Osteoblast (primary cell): ENCODE data around the gene SNX19. TPM values are rescaled to one million over a fixed set of nuclear protein-coding genes. Genes with fewer than 3 reads are reported as not detected.
A peak's percentile ranks its signal among the peaks of the same experiment; 100 is the strongest.

Experiments
- DNase-seq: peaks from one replicate; pipeline ENCODE4 v3.0.0; 2011; ENCODE audit warnings: low spot score, mixed read lengths; ENCODE audit not compliant: insufficient read length; ENCODE audit errors: missing footprints
- H2AFZ ChIP-seq: 2 replicates; pipeline ENCODE4 v1.6.0; 2011; ENCODE audit warnings: mild to moderate bottlenecking, low read length
- H3K27ac ChIP-seq: 2 replicates; pipeline ENCODE4 v1.5.1; 2011; ENCODE audit warnings: mild to moderate bottlenecking, low read depth, low read length, moderate library complexity
- H3K27me3 ChIP-seq: 2 replicates; pipeline ENCODE4 v1.6.0; 2012; ENCODE audit warnings: mild to moderate bottlenecking, control low read depth, inconsistent platforms, low read length, moderate library complexity; ENCODE audit not compliant: insufficient read depth
- H3K36me3 ChIP-seq: 2 replicates; pipeline ENCODE4 v1.5.1; 2011; ENCODE audit warnings: mild to moderate bottlenecking, low read length, control low read depth, moderate library complexity; ENCODE audit not compliant: insufficient read depth
- H3K4me1 ChIP-seq: 2 replicates; pipeline ENCODE4 v1.5.1; 2011; ENCODE audit warnings: mild to moderate bottlenecking, low read length, control low read depth, moderate library complexity; ENCODE audit not compliant: insufficient read depth
- H3K4me2 ChIP-seq: 2 replicates; pipeline ENCODE4 v1.6.0; 2011; ENCODE audit warnings: mild to moderate bottlenecking, low read length; ENCODE audit not compliant: insufficient read depth
- H3K4me3 ChIP-seq: fragments of 200-600 bp; sonication (generic); 3 replicates; pipeline ENCODE4 v1.5.1; 2012; ENCODE audit warnings: mild to moderate bottlenecking, low read length, inconsistent platforms; ENCODE audit not compliant: insufficient read depth
- H3K79me2 ChIP-seq: 2 replicates; pipeline ENCODE4 v1.6.0; 2012; ENCODE audit warnings: mild to moderate bottlenecking, low read length, control low read depth, inconsistent platforms; ENCODE audit not compliant: insufficient read depth
- H3K9me3 ChIP-seq: 2 replicates; pipeline ENCODE4 v1.5.1; 2011; ENCODE audit warnings: low read depth, low read length, control low read depth
- H4K20me1 ChIP-seq: 2 replicates; pipeline ENCODE4 v1.6.0; 2012; ENCODE audit warnings: mild to moderate bottlenecking, low read length, control low read depth; ENCODE audit not compliant: insufficient read depth
- total RNA-seq: library from RNA; depleted of rRNA; stranded (reverse); fragments of >200 nt; gene quantifications from 2 replicates; pipeline ENCODE4 v1.2.3, GENCODE V29; 2012
- TF ChIP-seq, protein P1 (sequence below): IDR thresholded peaks from 2 replicates; pipeline ENCODE4 v1.5.1; 2011; ENCODE audit warnings: mild to moderate bottlenecking, low read depth, low read length, moderate library complexity; ENCODE audit errors: extremely low read depth

Gene SNX19
- total RNA-seq, 1 donor = 124 TPM

DNA sequence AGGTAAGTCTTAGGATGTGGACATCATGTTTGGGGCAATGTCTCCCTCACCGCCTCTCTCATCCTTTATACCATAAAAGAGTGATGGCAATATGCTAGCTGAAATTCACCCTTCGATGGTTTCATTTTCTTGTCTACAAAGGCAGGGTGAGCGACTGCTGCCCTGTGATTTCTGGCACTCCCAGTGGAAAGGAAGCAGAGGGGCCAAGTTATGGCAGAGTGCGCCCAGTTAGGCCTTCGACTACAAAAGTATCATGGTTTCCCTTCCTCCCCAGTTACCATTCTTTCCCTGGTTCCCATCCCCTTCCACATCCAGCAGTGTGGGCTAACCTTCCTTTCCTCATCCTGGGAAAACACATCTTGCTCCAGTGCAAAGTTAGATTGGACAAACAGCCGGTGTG lies 43.8 kb downstream of the SNX19 start:
- no peak overlapping the region for H3K4me3 ChIP-seq
- H3K79me2 ChIP-seq = no peaks in the 10 kb centered on the region
- peaks cover 43% of the 10 kb centered on the region for H3K36me3 ChIP-seq
- no peaks in the 10 kb centered on the region for H3K27me3 ChIP-seq
- no peak for DNase-seq
- peak overlapping the region; percentile 85 for H3K27ac ChIP-seq
- H3K4me1 ChIP-seq = peaks cover 34% of the 10 kb centered on the region
- TF ChIP-seq, protein P1, sequence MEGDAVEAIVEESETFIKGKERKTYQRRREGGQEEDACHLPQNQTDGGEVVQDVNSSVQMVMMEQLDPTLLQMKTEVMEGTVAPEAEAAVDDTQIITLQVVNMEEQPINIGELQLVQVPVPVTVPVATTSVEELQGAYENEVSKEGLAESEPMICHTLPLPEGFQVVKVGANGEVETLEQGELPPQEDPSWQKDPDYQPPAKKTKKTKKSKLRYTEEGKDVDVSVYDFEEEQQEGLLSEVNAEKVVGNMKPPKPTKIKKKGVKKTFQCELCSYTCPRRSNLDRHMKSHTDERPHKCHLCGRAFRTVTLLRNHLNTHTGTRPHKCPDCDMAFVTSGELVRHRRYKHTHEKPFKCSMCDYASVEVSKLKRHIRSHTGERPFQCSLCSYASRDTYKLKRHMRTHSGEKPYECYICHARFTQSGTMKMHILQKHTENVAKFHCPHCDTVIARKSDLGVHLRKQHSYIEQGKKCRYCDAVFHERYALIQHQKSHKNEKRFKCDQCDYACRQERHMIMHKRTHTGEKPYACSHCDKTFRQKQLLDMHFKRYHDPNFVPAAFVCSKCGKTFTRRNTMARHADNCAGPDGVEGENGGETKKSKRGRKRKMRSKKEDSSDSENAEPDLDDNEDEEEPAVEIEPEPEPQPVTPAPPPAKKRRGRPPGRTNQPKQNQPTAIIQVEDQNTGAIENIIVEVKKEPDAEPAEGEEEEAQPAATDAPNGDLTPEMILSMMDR = no peak
- no peaks in the 10 kb centered on the region for H4K20me1 ChIP-seq
- peak overlapping the region; percentile 20 for H2AFZ ChIP-seq
- no peak overlapping the region for H3K4me2 ChIP-seq
- H3K9me3 ChIP-seq = no peaks in the 10 kb centered on the region

DNA sequence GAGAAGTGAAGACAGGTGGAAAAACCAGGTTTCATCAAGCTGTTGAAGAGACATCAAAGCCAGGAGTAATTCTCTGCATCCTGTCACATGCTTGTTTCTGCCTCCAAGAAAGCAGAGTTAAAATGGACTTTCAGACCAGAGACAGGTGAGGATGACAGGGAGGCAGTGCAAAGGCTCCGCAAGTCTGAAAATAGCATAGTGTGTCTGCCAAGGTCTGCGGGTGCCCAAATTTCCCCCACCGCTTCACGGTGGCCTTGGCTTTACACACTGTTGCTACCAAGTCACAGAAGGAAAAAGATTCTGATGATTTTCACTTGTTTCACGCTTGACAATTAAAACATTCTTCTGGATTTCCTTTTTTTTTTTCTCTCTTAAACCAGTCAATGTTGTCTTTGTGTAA lies 44.2 kb downstream of the SNX19 start:
- Histone ChIP-seq H3K4me3 (no peak overlapping the region), H3K4me1 (peaks cover 34% of the 10 kb centered on the region), H4K20me1 (no peaks in the 10 kb centered on the region), H3K36me3 (peaks cover 40% of the 10 kb centered on the region), H2AFZ (no peak overlapping the region), H3K9me3 (no peaks in the 10 kb centered on the region), H3K79me2 (no peaks in the 10 kb centered on the region), H3K4me2 (no peak overlapping the region), H3K27ac (peak overlapping the region; percentile 85), H3K27me3 (no peaks in the 10 kb centered on the region)
- no peak for DNase-seq
- TF ChIP-seq, protein P1 = no peak

- Histone ChIP-seq H3K9me3 (no peaks in the 10 kb centered on the region), H3K4me3 (no peak overlapping the region), H2AFZ (no peak overlapping the region), H3K79me2 (no peaks in the 10 kb centered on the region), H4K20me1 (no peaks in the 10 kb centered on the region), H3K36me3 (peaks cover 35% of the 10 kb centered on the region), H3K4me1 (peaks cover 34% of the 10 kb centered on the region), H3K4me2 (no peak overlapping the region), H3K27me3 (no peaks in the 10 kb centered on the region), H3K27ac (peak overlapping the region; percentile 85)
- no peak for DNase-seq
- TF ChIP-seq, protein P1 = no peak
These were observed 44.7 kb downstream of the SNX19 start for GRCh38 chr11:130871616-130872015.

- no peak for DNase-seq
- H3K4me1 ChIP-seq = peaks cover 21% of the 10 kb centered on the region
- no peak overlapping the region for H3K4me2 ChIP-seq
- TF ChIP-seq, protein P1 = no peak
- peaks cover 28% of the 10 kb centered on the region for H3K36me3 ChIP-seq
- H3K9me3 ChIP-seq = no peaks in the 10 kb centered on the region
- no peaks in the 10 kb centered on the region for H3K79me2 ChIP-seq
- H3K27me3 ChIP-seq = no peaks in the 10 kb centered on the region
- no peak overlapping the region for H2AFZ ChIP-seq
- no peaks in the 10 kb centered on the region for H4K20me1 ChIP-seq
- no peak overlapping the region for H3K4me3 ChIP-seq
- H3K27ac ChIP-seq = no peak overlapping the region
These were observed 47.4 kb downstream of the SNX19 start for GRCh38 chr11:130868721-130869390.
